HG03565 (cell line): ENCODE measurements around the gene CDH10.
A peak's percentile ranks its signal among the peaks of the same experiment; 100 is the strongest.

Source experiments
- ATAC-seq: cut with Tn5 transposase; IDR thresholded peaks from one replicate; pipeline ENCODE4 v1.9.1; 2021; ENCODE audit warnings: mild to moderate bottlenecking, moderate library complexity; ENCODE audit not compliant: unreplicated experiment

The CDH10 gene

GRCh38 chr5:24644761-24645160 lies at the start of gene CDH10:
CDH10 (minus strand) TSS chr5:24644978; CDS start chr5:24593490, 51,488 bp downstream.
- no peak for ATAC-seq

GRCh38 chr5:24693609-24694008 lies 48.8 kb upstream of the CDH10 start:
- ATAC-seq, result no peak

GRCh38 chr5:24691074-24691473 lies 46.3 kb upstream of the CDH10 start:
- no peak for ATAC-seq

- ATAC-seq, result no peak
Measured at GRCh38 chr5:24681106-24681505, 36.3 kb upstream of the CDH10 start.

GRCh38 chr5:24668050-24668449 lies 23.3 kb upstream of the CDH10 start:
- no peak for ATAC-seq

- no peak for ATAC-seq
Measured at GRCh38 chr5:24649531-24649930, 4.8 kb upstream of the CDH10 start.

GRCh38 chr5:24646915-24647314 lies 2.1 kb upstream of the CDH10 start:
- ATAC-seq, result no peak

GRCh38 chr5:24645483-24645882 lies 705 bp upstream of the CDH10 start:
- ATAC-seq, result no peak

- ATAC-seq, result no peak
Measured at GRCh38 chr5:24643880-24644279, 898 bp downstream of the CDH10 start.

- ATAC-seq, result no peak
Measured at GRCh38 chr5:24643156-24643555, 1.6 kb downstream of the CDH10 start.

- peak; percentile 49 for ATAC-seq
Measured at GRCh38 chr5:24642022-24642421, 2.8 kb downstream of the CDH10 start.

GRCh38 chr5:24635209-24635608 lies 9.6 kb downstream of the CDH10 start:
- no peak for ATAC-seq

- ATAC-seq, result peak; percentile 78
Measured at GRCh38 chr5:24633715-24634325, 11.0 kb downstream of the CDH10 start.

- no peak for ATAC-seq
Measured at GRCh38 chr5:24632353-24632752, 12.4 kb downstream of the CDH10 start.

- ATAC-seq, result no peak
Measured at GRCh38 chr5:24630918-24631317, 13.9 kb downstream of the CDH10 start.

GRCh38 chr5:24629798-24630197 lies 15.0 kb downstream of the CDH10 start:
- no peak for ATAC-seq

GRCh38 chr5:24624872-24625271 lies 19.9 kb downstream of the CDH10 start:
- ATAC-seq, result no peak

- ATAC-seq, result no peak
Measured at GRCh38 chr5:24623624-24624023, 21.2 kb downstream of the CDH10 start.

- no peak for ATAC-seq
Measured at GRCh38 chr5:24623031-24623430, 21.7 kb downstream of the CDH10 start.

GRCh38 chr5:24621792-24622191 lies 23.0 kb downstream of the CDH10 start:
- ATAC-seq, result no peak

GRCh38 chr5:24616566-24616965 lies 28.2 kb downstream of the CDH10 start:
- ATAC-seq, result no peak

- no peak for ATAC-seq
Measured at GRCh38 chr5:24615159-24615558, 29.6 kb downstream of the CDH10 start.

- ATAC-seq, result no peak
Measured at GRCh38 chr5:24609706-24610105, 35.1 kb downstream of the CDH10 start.
